Measurements from ENCODE around the gene WTIP.
"Not testable (repeated sequence)": the region's sequence is repeated elsewhere in the genome, so short reads cannot be mapped to it uniquely, and the experiment has no call there.

WTIP gene

GRCh38 chr19:34504273-34504808 is 22.8 kb downstream of the WTIP start:
- no peak for DNase-seq

GRCh38 chr19:34504809-34505291 is 23.3 kb downstream of the WTIP start:
- DNase-seq: no peak

DNA sequence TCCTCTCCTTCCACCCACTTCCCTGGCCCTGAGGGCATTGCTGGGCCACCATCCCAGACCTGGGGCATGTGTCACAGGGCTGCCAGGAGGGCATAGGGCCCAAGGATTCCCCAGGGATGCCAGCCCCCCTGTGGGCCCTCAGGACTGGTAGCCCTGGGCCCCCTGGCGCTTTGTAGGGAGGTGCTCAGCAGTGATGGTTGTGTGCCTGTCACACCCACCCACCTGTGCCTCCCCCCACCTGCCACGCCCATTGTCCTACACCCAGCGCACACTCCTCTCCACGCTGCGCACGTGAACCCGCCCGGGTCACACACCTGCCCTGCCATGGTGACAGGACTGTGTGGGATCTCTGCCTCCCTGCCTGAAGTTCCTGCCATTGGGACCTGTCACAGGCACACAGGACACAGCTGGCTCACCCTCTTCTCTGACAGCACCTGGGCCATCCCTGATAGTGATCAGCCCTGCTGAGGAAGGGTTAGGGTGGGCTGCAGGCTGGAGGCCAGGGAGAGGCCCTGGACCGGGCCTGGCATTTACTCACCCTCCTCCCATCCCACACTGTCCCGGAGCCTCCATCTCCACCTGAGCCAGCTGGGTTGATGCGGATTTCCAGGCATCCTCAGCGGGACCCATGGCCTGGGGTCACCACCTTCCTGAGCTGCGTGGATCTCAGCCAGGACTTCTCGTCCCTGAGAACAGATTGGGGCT is 23.9 kb downstream of the WTIP start:
- DNase-seq: no peak

GRCh38 chr19:34506026-34506370 is 24.4 kb downstream of the WTIP start:
- no peak for DNase-seq

DNA sequence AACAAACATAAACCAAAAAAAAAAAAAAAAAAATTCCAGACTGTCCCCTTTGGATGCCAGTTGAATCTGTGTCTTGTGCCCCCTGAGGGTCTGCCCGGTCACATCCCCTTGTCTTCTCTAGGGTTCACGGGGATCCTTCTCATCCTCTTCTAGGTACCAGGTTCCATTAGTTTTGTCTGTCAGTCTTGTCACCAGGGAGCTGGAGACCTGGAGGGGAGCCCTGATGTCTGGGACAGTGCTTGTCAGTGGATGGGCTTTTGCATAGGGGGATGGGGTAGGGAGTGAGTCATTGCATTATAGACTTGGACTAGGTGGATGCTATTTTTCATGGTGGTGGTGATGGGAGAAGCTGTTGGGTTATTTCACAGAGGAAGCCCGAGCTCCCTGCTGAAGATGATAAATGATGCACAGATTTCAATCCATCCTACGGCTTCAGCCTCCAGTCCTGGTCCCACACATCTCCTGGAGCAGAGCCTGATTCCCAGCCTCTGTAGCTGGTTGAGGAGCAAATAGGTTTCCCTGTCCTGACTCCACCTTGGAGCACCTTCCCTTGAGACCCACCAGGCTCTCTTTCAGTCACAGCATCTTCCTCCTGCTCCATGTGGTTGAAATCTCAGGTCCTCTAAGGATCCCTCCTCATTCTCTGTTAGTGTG is 26.0 kb downstream of the WTIP start:
- DNase-seq: no peak

DNA sequence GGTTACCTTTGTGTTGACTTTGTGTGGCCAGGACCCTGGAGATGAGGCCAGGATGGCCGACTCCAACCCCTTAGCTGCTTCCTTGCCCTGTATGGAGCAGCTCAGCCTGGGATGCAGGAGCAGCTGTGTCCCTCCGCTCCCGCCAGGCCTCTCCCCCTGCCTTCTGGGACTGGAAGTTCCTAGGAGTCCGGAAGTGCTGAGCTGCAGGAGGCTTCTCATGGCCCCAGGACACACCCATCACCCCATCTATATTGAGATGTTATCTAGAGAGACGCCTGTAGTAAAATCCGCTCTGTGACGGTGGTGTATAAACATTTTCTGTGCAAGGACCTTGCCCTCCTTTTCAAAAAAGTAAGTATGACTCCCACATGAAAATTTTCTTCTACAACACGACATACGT is 27.0 kb downstream of the WTIP start:
- DNase-seq: no peak

- DNase-seq: not testable (repeated sequence)
These were observed 29.3 kb downstream of the WTIP start for GRCh38 chr19:34510904-34511303.

DNA sequence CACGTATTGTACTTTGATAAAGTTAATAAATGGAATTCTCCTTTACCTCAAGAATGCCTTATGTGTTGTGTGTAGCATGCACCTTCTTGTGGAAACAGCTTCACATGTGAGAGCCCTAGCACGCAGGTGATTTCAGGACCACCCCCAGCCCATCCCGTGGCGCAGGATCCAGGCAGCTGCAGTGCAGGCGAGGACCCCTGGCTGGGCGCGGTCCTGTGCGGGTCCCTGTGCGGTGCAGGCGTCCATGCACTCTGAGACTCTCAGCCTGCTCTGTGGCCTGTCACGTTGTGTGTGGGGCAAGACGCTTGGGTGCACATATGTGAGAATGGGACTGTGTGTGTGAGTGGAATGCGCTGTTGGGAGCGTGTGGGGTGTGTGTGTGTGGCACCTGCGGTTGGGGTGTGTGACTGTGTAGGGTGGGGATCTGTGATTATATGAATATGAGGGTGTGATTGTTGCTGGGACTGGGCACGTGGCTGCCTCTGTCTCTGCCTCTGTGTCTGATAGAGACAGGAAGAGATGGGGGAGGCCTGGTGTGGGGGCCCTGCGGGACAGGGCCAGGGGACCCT is 30.8 kb downstream of the WTIP start:
- no peak for DNase-seq

DNA sequence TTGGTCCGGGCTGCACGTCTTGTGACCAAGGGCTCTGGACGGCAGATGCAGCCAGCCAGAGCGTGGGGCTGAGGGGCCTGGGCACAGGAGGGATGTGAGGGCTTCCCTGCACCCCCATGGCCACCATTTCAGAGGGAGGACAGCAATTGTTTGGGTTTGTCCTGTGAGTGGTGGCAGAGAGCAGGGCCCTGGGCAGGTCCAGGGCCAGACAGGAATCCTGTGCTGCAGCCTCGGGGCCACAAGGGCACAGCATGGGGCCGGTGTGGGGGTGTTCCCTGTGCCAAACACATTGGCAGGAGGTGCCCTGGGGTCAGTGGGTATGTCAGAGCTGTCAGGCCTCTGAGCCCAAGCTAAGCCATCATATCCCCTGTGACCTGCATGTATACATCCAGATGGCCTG is 32.2 kb downstream of the WTIP start:
- no peak for DNase-seq

DNA sequence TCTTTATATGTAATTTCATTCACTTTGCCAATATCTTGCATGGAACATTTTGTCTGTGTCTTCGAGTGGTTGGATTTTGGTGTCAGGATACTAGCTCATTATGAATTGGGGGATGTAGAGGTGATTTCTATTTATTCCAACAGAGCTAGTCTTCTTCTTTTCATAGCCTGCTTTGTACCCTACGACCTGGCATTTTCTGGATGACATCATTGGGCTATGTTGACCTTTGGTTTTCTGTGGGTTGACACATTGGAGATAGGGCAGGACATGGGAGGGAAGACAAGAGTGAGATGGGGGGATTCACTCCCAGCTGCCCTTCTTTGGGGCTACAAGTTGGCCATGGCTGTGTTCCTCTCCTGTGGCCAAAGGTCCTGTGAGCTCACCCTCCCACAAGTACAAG is 38.0 kb downstream of the WTIP start:
- no peak for DNase-seq

GRCh38 chr19:34523408-34523807 is 41.9 kb downstream of the WTIP start:
- DNase-seq: no peak

GRCh38 chr19:34525001-34525400 is 43.4 kb downstream of the WTIP start:
- no peak for DNase-seq

DNA sequence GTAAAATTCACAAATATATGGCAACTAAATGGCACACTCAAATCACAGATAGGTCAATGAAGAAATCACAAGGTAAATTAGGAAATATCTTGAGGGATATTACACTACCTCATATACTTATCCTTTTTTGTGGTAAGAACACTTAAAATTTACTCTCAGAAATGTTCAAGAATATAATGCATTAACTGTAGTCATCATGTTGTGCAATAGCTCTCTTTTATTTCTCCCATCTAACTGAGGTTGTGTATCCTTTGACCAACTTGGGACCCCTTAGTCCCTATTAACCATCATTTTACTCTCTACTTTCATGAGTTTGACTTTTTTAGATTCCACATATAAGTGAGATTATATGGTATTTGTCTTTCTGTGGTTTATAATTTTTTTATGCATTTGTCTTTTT is 52.6 kb downstream of the WTIP start:
- no peak for DNase-seq

DNA sequence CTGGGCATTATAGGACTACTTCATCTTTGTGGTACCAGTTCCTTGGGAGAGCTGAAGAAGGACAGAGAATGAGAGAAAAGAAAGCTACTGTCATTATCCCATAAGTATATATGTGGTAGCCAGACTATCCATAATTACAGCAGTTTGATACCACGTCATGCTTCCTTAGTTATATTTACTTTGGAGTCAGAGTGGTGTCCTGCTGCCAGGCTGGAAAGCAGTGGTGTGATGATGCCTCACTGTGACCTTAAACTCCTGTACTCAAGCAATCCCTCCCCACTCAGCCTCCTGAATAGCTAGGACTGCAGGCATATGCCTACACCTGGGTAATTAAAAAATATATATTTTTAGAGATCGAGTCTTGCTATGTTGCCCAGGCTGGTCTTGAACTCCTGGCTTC is 57.8 kb downstream of the WTIP start:
- DNase-seq: no peak

DNA sequence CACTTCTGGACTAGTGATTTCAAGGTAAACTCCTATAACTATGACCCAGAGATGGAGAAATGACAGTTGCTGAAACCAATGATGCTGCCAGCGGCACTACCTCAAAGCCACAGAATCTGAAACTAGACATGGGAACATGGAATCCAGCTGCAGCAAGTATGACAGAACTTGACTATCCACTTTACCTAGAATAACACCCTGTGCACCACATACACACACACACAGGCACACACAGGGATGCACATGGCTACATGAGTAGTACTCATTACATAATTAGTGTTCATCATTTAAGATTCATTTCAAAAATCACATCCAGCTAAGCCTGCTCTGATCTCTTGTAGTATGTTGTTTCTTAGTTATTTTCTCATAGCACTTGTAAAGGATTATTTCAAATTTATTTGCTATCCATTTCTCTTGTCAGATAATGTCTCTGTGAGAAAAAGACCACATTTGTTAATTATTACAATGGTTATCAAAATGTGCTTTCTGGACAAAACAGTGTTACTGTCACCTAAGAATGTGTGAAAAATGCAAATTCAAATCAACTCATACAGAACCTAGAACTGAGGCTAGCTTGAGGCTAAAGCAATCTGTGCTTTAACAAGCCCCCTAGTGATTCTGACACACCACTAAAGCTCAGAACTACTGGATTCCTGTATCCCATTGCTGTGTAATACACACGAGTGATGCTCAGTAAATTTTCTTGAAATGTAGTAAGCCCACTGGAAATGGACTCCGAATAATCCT is 59.4 kb downstream of the WTIP start:
- no peak for DNase-seq

- DNase-seq: no peak
These were observed 68.3 kb downstream of the WTIP start for GRCh38 chr19:34549833-34550232.

- DNase-seq: no peak
These were observed 73.9 kb downstream of the WTIP start for GRCh38 chr19:34555447-34555846.

DNA sequence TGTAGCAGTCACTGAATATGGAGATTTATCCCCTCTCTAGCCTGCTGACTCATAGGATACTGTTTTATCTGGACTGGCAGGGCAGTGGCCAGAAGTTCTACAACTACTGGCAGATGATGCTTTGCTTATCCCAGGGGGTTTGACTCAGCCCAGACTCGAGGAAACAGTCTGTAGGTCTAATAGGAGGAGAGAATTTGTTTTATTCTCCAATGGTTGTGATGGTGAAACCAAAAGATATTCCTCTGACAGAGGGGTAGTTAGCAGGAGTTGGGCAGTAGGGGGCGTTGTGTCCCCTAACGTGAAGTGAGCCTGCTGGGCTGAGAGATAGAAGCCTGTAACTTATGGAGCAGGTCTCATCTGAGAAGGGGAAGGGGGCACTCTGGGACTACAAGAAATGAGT is 74.9 kb downstream of the WTIP start:
- DNase-seq: no peak

DNA sequence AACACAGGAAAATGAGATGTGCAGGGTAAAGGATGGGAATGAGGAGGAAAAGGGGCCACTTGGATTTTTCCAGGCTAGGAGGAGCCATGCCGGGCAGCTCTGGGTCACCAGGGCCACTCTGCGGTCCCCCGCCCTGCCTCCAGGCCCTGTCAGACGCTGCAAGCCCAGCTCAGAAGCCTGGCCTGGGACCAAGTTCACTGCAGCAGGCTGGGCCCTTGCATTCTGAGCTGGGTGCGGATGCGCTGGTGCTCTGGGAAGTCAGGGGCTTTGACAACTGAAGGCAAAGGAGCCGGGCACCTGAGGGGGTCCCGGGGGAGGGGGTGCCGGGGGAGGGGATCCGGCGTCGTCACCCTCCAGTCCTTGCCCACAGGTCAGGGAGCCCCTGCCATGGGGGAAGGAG is 77.5 kb downstream of the WTIP start:
- DNase-seq: no peak

GRCh38 chr19:34560229-34560628 is 78.7 kb downstream of the WTIP start:
- no peak for DNase-seq

Data from NCI-H2107 (cell line).